ENCODE measurements around the gene SCN9A.

SCN9A gene

DNA sequence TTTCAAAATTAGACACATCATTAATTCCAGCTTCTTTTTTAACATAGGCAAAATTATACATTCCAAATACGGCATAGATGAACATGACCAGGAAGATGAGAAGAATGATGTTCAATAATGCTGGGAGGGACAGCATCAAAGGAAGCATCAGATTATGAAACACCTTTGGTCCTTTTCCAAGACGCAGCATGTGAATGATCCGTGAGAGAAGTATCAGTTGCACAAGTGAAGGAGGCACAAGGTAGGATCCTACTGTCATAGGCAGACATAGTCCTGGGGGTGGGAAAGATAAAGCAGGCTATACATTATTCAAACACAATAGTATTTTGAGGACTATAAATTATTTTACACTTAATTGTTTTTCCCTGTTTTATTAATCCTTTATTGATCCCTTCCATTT is 30.6 kb upstream of the SCN9A start:
- Histone ChIP-seq H3K4me3 (ENCODE audit: low read depth, low read length) (no peak overlapping the region), H3K27ac (no peak overlapping the region), H3K36me3 (ENCODE audit: control insufficient read depth, insufficient read depth, low read length) (no peaks in the 10 kb centered on the region), H2AFZ (no peak overlapping the region), H3K27me3 (ENCODE audit: control insufficient read depth, insufficient read depth, low read length) (no peaks in the 10 kb centered on the region), H3K9me3 (ENCODE audit: control insufficient read depth, low read length) (no peaks in the 10 kb centered on the region), H3K4me1 (no peaks in the 10 kb centered on the region), H3K4me2 (ENCODE audit: low read length) (no peak overlapping the region), H3K9ac (no peak overlapping the region), H3K79me2 (no peaks in the 10 kb centered on the region)
- TF ChIP-seq, protein P1, sequence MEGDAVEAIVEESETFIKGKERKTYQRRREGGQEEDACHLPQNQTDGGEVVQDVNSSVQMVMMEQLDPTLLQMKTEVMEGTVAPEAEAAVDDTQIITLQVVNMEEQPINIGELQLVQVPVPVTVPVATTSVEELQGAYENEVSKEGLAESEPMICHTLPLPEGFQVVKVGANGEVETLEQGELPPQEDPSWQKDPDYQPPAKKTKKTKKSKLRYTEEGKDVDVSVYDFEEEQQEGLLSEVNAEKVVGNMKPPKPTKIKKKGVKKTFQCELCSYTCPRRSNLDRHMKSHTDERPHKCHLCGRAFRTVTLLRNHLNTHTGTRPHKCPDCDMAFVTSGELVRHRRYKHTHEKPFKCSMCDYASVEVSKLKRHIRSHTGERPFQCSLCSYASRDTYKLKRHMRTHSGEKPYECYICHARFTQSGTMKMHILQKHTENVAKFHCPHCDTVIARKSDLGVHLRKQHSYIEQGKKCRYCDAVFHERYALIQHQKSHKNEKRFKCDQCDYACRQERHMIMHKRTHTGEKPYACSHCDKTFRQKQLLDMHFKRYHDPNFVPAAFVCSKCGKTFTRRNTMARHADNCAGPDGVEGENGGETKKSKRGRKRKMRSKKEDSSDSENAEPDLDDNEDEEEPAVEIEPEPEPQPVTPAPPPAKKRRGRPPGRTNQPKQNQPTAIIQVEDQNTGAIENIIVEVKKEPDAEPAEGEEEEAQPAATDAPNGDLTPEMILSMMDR (IDR thresholded peaks at IDR 0.05) = no peak

DNA sequence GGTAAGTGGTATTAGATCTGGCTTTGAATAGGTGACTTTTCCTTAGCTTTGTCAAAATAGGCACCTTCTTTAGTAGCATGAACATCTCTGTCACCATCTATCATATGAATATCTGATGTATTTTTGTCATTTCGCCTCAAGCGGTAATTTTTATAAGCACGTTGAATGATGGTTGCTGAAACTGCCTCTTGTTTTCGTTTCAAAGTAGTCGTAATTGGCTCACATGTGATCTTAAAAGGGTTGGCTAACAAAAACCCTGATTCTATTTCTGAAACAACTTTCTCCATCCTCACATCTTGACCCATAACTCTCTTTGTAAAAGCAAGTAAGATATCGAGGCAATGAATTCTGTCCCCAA is 29.8 kb upstream of the SCN9A start:
- Histone ChIP-seq H3K4me1 (no peaks in the 10 kb centered on the region), H3K9me3 (ENCODE audit: control insufficient read depth, low read length) (no peaks in the 10 kb centered on the region), H3K9ac (no peak overlapping the region), H2AFZ (no peak overlapping the region), H3K36me3 (ENCODE audit: control insufficient read depth, insufficient read depth, low read length) (no peaks in the 10 kb centered on the region), H3K79me2 (no peaks in the 10 kb centered on the region), H3K4me3 (ENCODE audit: low read depth, low read length) (no peak overlapping the region), H3K4me2 (ENCODE audit: low read length) (no peak overlapping the region), H3K27me3 (ENCODE audit: control insufficient read depth, insufficient read depth, low read length) (no peaks in the 10 kb centered on the region), H3K27ac (no peak overlapping the region)
- TF ChIP-seq, protein P1 (IDR thresholded peaks at IDR 0.05) = no peak

DNA sequence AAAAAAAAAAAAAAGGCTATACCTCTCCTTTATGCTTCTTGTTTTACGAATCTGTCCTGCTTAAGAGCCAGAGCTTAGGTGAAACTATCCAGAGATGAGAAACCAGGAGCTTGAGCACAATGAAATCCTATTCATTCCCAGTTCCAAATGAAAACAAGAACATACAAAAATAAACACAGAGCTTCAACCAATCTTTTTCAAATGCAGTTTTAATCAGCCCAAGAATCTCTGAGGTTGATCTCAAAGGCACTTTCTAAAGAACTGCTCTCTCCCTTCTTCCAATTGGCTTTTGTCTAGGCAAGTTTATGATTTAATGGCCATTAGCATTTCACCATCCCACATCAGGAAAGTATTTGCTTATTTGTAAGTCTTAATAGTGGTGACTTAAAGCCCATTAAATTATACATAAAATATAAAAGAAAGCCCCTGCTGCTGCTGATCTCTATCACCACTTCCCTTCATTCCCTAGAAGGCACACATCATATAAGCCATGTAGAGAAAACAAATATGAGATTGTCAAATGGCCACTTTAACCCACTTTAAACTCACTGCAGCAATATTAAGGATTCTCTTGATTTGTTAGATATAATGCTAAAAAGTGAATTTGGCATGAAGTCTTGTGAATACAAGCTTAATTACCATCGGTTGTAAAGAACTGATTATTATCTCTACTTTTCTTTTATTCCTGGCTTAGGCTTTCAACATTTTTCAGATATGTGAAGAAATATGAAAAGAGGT is 29.3 kb upstream of the SCN9A start:
- H3K9me3 ChIP-seq (ENCODE audit: control insufficient read depth, low read length) = no peaks in the 10 kb centered on the region
- TF ChIP-seq, protein P1 (IDR thresholded peaks at IDR 0.05) = no peak
- no peak overlapping the region for H3K9ac ChIP-seq
- H3K79me2 ChIP-seq = no peaks in the 10 kb centered on the region
- no peak overlapping the region for H2AFZ ChIP-seq
- H3K27me3 ChIP-seq (ENCODE audit: control insufficient read depth, insufficient read depth, low read length) = no peaks in the 10 kb centered on the region
- H3K4me3 ChIP-seq (ENCODE audit: low read depth, low read length) = no peak overlapping the region
- no peaks in the 10 kb centered on the region for H3K36me3 ChIP-seq (ENCODE audit: control insufficient read depth, insufficient read depth, low read length)
- no peak overlapping the region for H3K4me2 ChIP-seq (ENCODE audit: low read length)
- no peak overlapping the region for H3K27ac ChIP-seq
- no peaks in the 10 kb centered on the region for H3K4me1 ChIP-seq

DNA sequence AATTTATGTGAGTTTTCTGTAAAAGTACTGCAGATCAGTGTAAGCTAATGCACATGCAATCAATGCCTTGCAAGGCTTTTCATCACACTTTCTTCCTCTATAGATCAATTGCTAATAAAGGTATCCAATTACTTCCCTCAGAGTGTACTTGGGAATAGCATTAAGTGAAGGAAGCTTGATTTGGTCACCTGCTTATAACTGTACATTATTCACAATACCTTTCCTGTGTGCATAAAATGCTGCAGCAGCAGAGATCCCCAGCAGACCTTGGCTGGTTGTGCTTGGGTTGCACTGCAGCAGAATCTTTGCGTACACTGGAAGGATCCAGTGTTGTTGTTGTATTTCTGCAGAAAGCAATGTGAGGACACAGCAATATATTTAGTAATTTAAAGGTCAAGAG is 18.5 kb upstream of the SCN9A start:
- no peak overlapping the region for H3K9ac ChIP-seq
- H3K36me3 ChIP-seq (ENCODE audit: control insufficient read depth, insufficient read depth, low read length) = no peaks in the 10 kb centered on the region
- H3K4me2 ChIP-seq (ENCODE audit: low read length) = no peak overlapping the region
- no peak overlapping the region for H2AFZ ChIP-seq
- no peaks in the 10 kb centered on the region for H3K4me1 ChIP-seq
- no peak overlapping the region for H3K27ac ChIP-seq
- no peaks in the 10 kb centered on the region for H3K79me2 ChIP-seq
- H3K27me3 ChIP-seq (ENCODE audit: control insufficient read depth, insufficient read depth, low read length) = no peaks in the 10 kb centered on the region
- H3K4me3 ChIP-seq (ENCODE audit: low read depth, low read length) = no peak overlapping the region
- TF ChIP-seq, protein P1 (IDR thresholded peaks at IDR 0.05) = no peak
- H3K9me3 ChIP-seq (ENCODE audit: control insufficient read depth, low read length) = no peaks in the 10 kb centered on the region

DNA sequence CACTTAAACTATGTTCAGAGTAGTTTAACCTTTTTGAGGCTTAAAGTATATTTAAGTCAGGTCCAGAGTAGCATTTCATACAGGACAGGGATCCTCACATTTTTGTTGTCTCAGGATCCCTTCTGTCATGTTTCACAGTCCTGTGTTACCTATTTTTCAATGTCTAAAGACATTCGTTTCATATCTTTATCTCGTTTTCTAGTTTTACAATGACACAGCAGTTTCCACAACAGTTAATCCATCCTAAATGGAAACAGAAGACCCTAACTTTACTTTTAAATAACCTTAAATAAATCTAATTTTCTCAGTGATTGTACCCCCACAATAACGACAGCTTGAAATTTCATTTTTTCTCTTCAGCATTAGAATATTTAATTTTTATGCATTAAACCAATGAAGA is 17.3 kb upstream of the SCN9A start:
- H2AFZ ChIP-seq = no peak overlapping the region
- H3K27ac ChIP-seq = no peak overlapping the region
- H3K4me1 ChIP-seq = no peaks in the 10 kb centered on the region
- H3K4me2 ChIP-seq (ENCODE audit: low read length) = no peak overlapping the region
- no peaks in the 10 kb centered on the region for H3K27me3 ChIP-seq (ENCODE audit: control insufficient read depth, insufficient read depth, low read length)
- H3K36me3 ChIP-seq (ENCODE audit: control insufficient read depth, insufficient read depth, low read length) = no peaks in the 10 kb centered on the region
- no peak overlapping the region for H3K9ac ChIP-seq
- H3K4me3 ChIP-seq (ENCODE audit: low read depth, low read length) = no peak overlapping the region
- TF ChIP-seq, protein P1 (IDR thresholded peaks at IDR 0.05) = no peak
- H3K9me3 ChIP-seq (ENCODE audit: control insufficient read depth, low read length) = no peaks in the 10 kb centered on the region
- H3K79me2 ChIP-seq = no peaks in the 10 kb centered on the region
